GM12865 (cell line): ENCODE measurements around the gene TBC1D22A.

ENCODE experiments used
- DNase-seq: peaks from one replicate; pipeline ENCODE4 v3.0.0; 2010; ENCODE audit warnings: low read depth
- H3K4me3 ChIP-seq: 2 replicates; pipeline ENCODE4 v1.5.1; 2011; ENCODE audit warnings: mild to moderate bottlenecking, low read depth, low read length, control low read depth
- CTCF ChIP-seq: IDR thresholded peaks from 2 replicates; pipeline ENCODE4 v1.5.1; 2011; ENCODE audit warnings: low read length, control low read depth, low read depth, inconsistent platforms; ENCODE audit not compliant: insufficient read depth; ENCODE audit errors: missing control alignments

The TBC1D22A gene

DNA sequence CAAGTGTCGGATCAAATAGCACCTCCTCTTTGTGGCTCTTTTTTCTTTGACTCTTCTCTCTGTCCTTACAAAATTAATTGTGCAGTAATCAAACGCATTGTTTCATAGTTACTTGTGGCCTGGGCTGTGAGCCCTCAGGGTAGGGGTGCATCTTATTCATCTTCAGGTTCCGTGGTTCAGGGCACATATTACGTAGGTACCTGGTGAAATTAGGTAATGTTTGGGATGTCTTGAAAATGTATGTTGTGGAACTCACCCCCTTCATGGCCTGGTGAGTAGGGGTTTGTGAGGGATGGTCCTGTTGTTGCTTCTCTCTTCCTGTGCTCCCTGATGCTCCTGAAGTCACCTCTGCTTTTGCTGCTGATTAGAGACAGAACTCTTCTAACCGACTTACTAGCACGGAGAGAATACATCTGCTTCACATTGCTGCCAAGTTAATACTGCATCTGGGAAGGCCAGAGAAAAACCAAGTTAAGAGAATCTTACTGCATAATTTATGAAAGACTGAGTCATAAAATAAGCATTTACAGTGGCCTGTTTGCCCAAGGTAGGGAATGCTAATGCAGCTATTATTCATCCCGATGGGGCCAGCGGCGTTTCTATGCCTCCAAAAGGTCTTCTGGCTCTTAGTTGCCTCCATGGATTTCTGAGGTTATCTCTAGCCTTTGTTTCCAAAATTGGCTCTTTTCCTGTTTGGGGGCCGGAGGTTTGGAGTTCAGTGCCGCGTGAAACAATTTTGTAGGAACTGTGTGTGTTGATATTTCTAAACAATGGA, 66.9 kb downstream of the TBC1D22A start:
- no peak for TF ChIP-seq CTCF
- H3K4me3 ChIP-seq: no peak overlapping the region
- DNase-seq: no peak

DNA sequence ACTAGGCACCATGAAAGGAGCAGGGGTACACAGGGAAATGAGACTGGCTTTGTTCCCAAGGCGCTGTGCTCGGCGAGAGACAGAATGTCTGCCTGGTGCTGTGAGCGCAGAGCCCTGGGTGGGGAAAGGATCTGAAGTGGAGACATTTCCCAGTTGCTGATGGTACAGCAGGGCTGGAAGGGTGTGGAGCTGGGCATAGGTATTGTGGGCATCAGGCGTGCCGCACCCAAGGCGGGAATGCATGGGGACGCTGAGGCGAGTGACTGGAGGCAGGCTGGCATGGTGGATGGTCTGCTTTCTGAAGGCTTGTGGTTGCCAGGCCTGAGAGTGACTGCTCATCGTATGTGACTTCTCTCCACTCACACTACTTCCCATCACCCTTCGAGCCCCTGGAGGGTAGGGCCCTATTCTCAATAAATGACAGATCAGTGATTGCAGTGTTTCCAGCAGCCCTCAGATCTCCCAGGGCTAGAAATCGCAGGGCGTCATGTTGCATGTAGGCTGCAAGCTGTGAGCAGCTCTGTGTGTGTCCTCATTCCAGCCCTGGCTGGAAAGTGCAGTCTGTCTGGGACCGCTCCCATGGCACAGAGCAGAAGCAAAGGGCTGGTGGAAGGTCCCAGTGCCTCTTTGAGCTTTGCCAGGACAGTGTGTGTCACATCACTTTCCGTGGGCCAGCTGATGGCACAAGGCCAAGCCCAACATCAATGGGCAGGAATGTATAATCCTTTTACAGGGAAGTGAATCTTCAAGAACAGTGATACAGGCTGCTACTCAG, 67.7 kb downstream of the TBC1D22A start:
- DNase-seq: no peak
- H3K4me3 ChIP-seq: no peak overlapping the region
- TF ChIP-seq CTCF: no peak

GRCh38 chr22:46830841-46831240, 68.4 kb downstream of the TBC1D22A start:
- DNase-seq: no peak
- H3K4me3 ChIP-seq: no peak overlapping the region
- no peak for TF ChIP-seq CTCF

DNA sequence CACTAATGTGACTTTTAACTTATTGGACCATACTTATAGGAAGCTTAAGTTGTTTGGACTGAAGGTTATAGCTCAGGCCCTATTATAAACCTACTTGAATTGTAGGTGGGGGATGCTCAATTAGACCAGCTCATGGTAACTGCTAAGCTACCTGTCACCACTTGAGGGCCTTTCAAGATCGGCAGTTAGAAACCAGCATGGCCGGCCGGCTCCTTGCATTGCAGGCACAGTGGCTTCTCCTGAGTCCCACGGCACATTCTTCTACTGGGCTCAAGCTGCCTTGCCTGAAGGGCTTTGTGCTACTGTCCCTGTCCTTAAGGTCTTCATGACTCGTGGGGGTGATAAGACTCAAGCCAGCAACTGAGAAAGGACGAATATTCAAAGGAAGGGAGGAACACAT, 70.8 kb downstream of the TBC1D22A start:
- DNase-seq: no peak
- no peak overlapping the region for H3K4me3 ChIP-seq
- no peak for TF ChIP-seq CTCF

DNA sequence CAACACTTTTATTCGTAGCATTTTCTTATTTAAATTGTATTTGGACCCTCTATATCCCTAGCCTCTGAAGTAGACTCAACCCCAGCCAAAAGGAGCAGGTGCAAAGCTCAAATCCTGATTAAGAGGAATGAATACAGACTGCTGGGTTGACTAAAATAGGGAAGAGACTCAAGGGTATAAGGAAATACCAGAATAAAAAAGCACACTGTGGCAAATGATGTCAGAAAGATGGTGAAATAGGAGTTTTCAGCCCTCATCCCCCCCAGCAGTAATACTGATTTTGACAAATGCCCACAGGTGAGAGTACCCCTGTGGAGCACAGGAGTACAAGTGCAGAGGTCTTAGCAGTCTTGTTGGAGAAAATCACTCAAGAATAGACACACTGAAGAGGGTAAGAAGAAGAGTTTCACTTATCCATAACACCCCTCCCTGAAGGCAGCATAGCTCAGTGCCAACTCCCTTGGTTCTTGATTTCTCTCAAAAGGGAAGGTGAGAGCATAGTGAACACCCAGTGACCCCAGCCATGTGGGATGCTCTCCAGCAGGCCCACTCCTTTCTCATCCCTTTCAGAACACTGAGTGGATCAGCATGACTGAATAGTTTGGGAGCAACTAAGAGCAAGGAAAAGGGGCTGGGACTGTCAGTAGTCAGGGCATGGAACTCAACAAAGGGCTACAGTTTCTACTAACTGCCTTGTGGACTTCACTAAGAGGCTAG, 71.7 kb downstream of the TBC1D22A start:
- H3K4me3 ChIP-seq: no peak overlapping the region
- no peak for DNase-seq
- TF ChIP-seq CTCF: no peak

DNA sequence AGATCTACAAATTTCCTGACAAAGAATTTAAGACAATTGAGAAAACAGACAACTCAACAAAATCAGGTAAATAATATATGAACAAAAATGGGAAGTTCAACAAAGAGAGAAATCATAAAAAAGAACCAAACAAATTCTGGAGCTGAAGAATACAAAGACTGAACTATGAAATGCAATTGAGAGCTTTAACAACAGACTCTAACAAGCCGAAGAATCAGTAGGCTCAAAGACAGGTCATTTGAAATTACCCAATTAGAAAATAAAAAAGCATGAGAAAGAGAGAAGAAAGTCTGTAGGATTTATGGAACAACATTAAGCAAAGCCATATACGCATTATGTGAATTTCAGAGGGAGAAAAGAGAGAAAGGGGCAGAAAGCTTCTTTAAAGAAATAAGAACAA, 72.8 kb downstream of the TBC1D22A start:
- no peak for TF ChIP-seq CTCF
- H3K4me3 ChIP-seq: no peak overlapping the region
- DNase-seq: no peak
